HG03196 (cell line): ENCODE data around the gene UBR2.

Experiments
- ATAC-seq: cut with Tn5 transposase; IDR thresholded peaks from one replicate; pipeline ENCODE4 v1.9.1; 2021; ENCODE audit not compliant: unreplicated experiment

The UBR2 gene

DNA sequence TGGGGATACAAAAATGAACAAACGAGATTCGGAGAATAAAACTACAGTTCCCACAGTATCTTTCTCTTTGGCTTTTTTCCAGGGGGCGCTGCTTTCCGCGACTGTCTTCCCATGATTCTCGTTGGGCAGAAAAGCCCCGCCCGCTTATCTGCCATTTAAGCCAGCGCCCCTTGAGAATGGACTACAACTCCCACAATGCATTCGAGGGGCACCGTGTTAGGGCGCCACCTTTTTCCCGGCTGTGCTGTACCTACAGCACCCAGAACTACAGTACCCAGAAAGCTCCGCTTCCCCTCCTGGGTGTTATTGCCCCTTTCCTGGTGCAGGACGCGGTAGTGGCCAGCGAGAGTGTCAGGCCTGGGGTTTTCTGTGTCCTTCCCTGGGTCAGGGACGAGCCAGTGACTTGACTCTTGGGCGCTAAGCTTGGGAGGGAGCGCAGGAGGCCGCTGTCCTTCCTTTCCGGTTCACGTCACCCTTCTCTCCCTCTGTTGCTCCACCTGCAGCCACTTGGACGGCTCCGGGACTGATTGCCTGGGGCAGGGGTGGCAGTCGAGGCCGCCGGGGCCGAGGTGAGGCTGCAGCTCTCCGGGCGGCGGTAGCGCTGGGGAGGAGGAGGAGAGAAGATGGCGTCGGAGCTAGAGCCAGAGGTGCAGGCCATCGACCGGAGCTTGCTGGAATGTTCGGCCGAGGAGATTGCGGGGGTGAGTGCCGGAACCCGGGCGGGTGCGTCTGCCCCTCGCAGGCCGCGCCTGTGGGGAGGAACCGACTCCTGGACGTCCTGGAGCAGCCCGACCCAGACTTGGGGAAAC is at the start of gene UBR2:
Gene UBR2 (plus strand): TSS at position 333 of the 809 bp plus-strand sequence. CDS start 291 bp downstream, at position 624.
- peak; percentile 94 for ATAC-seq

DNA sequence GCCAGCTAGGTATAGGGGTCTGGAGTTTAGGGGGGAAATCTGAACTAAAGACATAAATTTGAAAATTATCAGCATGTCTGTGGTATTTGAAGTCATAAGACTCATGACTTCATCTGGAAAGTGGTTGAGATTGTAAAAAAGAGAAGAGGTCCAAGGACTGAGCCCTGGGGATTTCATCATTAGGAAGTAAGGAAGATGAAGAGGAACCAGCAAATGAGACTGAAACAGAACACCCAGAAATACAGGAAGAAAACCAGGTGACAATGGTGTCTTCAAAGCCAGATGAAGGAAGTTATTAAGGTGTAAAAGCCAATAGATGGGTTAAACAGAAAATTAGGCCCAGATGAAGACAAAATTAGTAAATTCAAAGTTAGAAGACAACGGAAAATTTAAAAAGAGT is 49.1 kb upstream of the UBR2 start:
- ATAC-seq: no peak

DNA sequence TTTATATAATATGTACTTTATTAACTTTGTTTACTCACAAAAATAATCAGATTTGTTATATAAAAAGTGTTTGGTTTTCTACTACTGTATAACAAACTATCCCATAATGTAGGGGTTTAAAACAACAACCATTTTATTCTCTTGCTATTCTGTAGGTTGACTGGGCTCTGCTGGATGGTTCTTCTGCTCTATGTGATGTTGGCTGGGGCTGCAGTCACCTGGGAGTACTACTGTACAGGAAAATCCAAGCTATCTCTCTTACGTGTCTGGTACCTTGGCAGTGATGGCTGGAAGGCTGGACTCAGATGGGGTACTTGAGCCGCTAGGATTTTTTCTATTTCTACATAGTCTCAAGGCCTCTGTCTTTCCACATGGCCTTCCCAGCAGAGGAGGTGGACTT is 44.0 kb upstream of the UBR2 start:
- no peak for ATAC-seq

DNA sequence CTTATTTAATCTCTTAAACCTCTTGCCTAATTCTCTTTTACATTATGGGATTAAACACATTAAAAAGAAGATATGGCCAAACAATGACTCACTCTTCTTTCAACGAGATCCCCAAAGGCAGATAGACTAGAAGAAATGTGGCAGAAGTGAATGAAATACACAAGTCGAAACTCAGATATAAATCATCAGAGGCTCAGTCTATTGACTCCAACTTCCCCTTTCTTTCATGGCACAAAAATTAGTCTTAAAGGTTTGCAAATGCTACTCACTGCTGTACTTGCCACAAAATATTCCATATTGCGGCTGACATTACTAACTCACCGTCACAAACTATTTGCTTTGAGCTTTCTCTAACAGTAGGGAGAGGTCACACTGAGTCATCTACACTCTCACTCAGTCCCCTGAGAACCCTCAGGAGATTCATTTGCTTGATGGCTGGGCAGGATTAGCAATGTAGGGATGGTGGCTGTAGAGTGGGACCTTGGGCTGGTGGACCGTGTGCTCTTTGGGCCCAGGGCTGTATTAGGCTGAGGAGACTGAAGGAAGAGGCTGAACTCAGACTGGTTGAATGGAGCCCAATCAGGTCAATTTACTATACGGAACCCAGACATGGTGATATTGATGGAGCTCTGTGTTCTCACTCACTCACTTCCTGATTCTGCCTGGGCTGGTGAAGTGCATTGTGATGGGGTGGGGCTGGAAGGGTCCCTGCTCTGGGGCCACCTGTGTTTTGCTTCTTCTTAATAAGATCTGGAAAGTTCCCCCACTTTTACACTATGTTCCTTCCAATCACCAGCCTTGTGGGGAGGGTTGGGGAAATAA is 42.8 kb upstream of the UBR2 start:
- ATAC-seq: no peak

DNA sequence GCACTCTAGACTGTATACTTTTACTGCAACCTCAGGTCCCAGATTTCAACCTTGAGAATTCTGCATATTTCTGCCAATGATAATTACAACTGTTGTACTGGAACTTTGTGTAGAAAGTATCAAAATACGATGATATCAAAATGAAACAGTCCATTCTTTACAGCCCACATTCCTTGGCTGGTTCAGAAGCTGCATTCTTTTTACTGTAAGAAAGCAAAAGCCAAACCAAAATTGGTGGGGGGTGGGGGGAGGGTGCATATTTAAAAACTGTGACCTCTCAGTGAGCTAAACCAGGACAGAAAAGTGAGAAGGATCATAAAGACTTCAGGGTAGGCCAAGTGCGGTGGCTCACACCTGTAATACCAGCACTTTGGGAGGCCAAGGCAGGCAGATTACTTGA is 41.8 kb upstream of the UBR2 start:
- no peak for ATAC-seq

- no peak for ATAC-seq
Measured at GRCh38 chr6:42522942-42523814, 40.7 kb upstream of the UBR2 start.

DNA sequence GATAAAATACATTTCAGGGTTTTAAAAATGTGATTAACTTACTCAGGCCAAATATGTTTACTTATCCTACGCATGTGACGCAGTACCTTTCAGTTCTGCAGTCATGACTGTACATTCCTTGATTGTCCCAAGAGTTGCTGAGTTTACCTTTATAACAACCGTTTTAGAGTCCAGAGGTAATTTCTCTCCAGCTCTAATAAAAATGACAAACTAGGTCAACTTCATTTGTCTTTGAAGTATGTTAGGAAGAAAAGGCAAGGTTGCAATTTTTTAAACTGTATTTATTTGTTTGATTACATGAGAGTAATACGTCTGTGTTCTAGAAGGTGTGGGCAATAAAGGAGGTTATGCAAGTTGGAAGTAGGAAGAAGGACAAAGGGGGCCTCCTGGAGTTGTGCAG is 38.6 kb upstream of the UBR2 start:
- no peak for ATAC-seq

DNA sequence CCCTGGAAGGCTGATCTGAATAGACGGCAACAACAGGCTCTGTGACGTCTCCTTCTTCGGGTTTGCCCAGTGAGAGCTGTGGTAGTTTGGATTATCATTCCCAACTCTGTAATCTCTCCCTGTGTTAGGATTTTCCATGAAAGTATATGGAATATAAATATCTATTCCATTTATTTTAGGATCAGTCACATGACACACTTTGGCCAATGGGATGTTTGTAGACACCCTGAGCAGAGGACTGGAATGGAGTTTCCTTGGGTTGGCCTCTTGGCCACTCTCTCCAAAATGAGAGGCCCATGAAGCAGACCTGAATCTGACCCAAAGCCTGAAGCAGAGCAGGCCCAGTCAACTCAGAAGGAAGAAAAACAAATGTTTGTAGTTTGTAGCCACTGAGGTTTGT is 37.2 kb upstream of the UBR2 start:
- no peak for ATAC-seq

- ATAC-seq: no peak
Measured at GRCh38 chr6:42527204-42527603, 36.6 kb upstream of the UBR2 start.

- no peak for ATAC-seq
Measured at GRCh38 chr6:42530296-42530695, 33.5 kb upstream of the UBR2 start.

- no peak for ATAC-seq
Measured at GRCh38 chr6:42530751-42531150, 33.1 kb upstream of the UBR2 start.

DNA sequence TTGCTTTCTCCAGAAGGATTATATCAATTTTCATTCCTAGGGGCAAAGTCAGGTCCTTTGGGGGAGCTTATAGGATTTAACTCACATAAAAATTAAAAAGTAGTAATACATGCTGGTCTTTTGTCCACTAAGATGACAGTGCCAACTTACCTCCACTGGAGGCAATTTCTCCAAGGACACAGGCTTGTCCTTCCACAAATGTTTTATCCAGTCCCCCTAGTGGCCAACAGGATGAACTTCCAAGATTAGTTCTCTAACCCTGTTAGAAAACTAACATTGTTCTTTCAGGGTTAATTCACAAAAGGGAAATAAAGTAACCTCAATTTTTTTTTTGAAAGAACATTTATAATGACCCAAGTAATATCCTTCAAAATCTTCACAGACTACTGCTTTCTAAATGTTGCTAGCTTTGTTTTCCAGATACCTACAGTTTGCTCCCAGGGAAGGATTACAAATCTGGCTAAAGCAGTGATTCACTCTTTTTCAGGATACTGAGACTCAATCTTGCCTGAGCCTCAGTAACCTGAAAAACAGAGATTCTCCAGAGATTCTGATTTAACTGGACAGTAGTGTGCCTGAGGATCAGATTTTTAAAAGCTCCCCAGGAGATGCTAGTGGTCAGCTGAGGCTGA is 31.7 kb upstream of the UBR2 start:
- ATAC-seq: no peak

- ATAC-seq: no peak
Measured at GRCh38 chr6:42533794-42534193, 30.0 kb upstream of the UBR2 start.

DNA sequence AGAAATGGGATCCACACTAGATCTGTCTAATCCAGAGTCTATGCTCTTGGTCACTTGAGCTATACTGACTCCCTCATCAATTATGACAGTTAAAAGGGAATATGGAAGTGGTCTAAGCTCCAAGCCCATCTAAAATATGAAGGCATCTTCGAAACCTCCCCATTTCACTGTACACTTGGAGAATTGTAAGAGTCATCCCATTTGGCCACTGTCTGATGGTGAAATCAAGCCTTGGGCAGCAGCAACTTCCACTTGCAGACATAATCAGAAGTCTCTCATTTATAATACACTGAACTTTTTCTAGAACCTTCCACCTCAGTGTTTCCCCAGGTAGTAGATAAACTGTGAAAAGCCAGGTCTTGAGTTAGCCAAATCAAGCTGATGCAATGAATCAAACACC is 26.3 kb upstream of the UBR2 start:
- no peak for ATAC-seq

DNA sequence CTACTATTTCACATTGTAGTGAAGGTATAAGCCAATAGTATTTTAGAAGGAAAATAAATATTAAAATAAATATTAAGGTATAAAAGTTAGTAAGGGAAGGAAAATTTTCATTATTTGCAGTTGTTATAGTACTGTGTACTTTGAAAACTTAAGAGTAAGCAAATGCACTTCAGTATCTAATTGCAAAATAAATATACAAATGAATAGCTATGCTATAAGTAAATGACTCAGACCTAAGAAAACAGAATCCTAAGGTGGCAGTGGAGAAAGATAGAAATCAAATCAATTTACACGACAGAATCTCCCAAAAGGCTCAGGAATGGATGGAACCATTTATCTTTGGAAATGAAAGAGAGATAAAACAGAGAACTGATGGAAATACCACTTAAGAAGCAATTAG is 24.7 kb upstream of the UBR2 start:
- ATAC-seq: no peak

- no peak for ATAC-seq
Measured at GRCh38 chr6:42545226-42545773, 18.5 kb upstream of the UBR2 start.

DNA sequence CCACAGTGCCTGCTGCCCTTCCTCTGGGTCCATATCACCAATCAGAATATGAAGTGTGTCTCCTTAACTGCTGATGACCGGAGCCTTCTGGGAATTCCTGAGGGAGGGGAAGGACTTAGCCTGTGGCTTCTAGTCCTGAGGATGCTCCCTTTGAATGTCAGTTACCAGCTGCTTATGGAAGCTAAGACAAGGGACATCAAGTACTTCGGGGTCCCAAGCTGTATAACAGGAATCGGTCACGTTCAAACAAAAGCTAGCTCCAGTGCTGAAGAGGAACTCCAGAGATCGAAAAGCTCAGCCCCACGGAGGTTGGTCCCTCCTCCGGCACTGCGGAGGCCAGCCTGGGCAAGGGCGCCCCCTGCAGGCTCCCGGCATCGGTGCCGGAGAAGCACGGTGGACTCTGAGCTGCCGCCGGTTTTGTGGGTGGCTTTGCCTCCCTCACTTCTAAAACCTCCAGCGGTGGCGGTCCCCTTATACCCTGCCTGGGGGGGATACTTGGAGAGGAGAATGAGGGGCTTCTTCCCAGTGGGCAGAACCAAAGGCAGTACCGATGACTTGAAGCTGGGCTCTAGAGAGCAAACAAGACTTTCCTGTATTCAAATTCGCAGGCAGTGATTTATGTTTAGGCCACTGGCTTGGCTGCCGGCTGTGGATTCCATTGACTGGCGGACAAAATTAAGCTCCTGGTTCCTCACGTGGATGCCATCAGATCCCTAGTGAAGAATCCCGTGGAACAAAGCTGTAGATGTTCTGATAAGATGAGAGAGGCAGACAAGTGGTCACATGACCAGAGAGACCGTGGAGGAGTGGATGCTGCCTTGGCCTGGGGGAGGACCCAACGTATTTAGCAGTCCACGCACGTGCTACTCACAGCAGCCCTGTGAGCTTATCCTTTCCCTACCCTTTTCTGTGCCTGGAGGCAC is 16.2 kb upstream of the UBR2 start:
- peak; percentile 77 for ATAC-seq

- ATAC-seq: no peak
Measured at GRCh38 chr6:42550277-42550676, 13.6 kb upstream of the UBR2 start.

DNA sequence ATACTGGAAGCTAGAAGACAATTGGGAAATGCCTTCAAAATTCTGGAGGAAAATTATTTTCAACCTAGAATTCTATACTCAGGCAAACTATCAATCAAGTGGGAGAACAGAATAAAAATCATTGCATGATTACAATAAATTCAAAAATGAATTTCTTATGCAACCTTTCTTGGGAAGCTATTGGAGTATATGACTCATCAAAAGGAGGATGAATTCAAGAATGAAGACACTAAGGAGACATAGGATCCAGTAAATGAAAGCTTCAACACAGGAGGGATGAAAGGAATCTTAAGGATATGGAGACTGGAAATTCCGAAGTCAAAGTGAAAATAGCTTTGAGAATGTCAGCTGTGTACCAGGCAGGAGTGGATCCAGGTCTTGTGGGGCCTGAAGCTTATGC is 12.6 kb upstream of the UBR2 start:
- no peak for ATAC-seq

DNA sequence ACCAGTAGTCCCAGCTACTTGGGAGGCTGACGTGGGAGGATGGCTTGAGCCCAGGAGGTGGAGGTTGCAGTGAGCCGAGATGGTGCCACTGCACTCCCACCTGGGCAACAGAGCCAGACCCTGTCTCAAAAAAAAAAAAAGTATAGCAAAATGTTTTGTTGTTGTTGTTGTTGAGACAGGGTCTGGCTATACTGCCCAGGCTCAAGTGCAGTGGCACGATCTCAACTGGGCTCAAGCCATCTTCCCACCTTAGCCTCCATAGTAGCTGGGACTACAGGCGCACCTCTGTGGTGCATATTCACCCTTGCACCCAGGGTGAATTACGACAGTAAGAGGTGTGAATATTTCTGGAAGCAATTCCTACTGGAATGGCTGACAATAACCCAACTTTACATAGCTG is 11.4 kb upstream of the UBR2 start:
- no peak for ATAC-seq
